ENCODE measurements around the gene C5AR2.
"Not testable (repeated sequence)": the region's sequence is repeated elsewhere in the genome, so short reads cannot be mapped to it uniquely, and the experiment has no call there.

Gene C5AR2

GRCh38 chr19:47324502-47324901, 7.5 kb upstream of the C5AR2 start:
- no peak for DNase-seq

GRCh38 chr19:47330466-47330869, 1.5 kb upstream of the C5AR2 start:
- no peak for DNase-seq

GRCh38 chr19:47331490-47331889, 485 bp upstream of the C5AR2 start:
- DNase-seq: no peak

GRCh38 chr19:47336765-47337718, 5.1 kb downstream of the C5AR2 start:
- peak; percentile 10 for DNase-seq

GRCh38 chr19:47339196-47339880, 7.4 kb downstream of the C5AR2 start:
- no peak for DNase-seq

- DNase-seq: no peak
Observed at GRCh38 chr19:47340477-47341208, 8.7 kb downstream of the C5AR2 start.

GRCh38 chr19:47341734-47342133, 9.8 kb downstream of the C5AR2 start:
- DNase-seq: no peak

- DNase-seq: no peak
Observed at GRCh38 chr19:47343194-47343802, 11.3 kb downstream of the C5AR2 start.

GRCh38 chr19:47344425-47344824, 12.4 kb downstream of the C5AR2 start:
- no peak for DNase-seq

- DNase-seq: not testable (repeated sequence)
Observed at GRCh38 chr19:47346024-47346423, 14.0 kb downstream of the C5AR2 start.

- DNase-seq: peak; percentile 95
Observed at GRCh38 chr19:47348819-47349795, 17.1 kb downstream of the C5AR2 start, which contains the start of gene DHX34. DHX34 (plus strand) TSS chr19:47349315; CDS start chr19:47353031, 3,716 bp downstream.

- DNase-seq: no peak
Observed at GRCh38 chr19:47350630-47351029, 18.7 kb downstream of the C5AR2 start.

- no peak for DNase-seq
Observed at GRCh38 chr19:47351548-47351947, 19.6 kb downstream of the C5AR2 start.

GRCh38 chr19:47352095-47352494, 20.1 kb downstream of the C5AR2 start:
- no peak for DNase-seq

- peak; percentile 47 for DNase-seq
Observed at GRCh38 chr19:47353307-47353712, 21.3 kb downstream of the C5AR2 start.

GRCh38 chr19:47356900-47357299, 24.9 kb downstream of the C5AR2 start:
- DNase-seq: peak; percentile 47

GRCh38 chr19:47357788-47358680, 26.1 kb downstream of the C5AR2 start:
- DNase-seq: no peak

GRCh38 chr19:47358936-47359335, 27.0 kb downstream of the C5AR2 start:
- DNase-seq: no peak

GRCh38 chr19:47362321-47362720, 30.3 kb downstream of the C5AR2 start:
- no peak for DNase-seq

GRCh38 chr19:47363758-47364531, 32.0 kb downstream of the C5AR2 start:
- no peak for DNase-seq

All from NCI-H2029 treated with DMSO at 0.1 percent for 48 hours (cell line).